GM03348 (cell line): ENCODE measurements around the gene WDR86.

ENCODE experiments used
- DNase-seq: peaks from one replicate; pipeline ENCODE4 v3.0.0; 2012; ENCODE audit warnings: low spot score

WDR86 gene

GRCh38 chr7:151439855-151440798 is 30.3 kb upstream of the WDR86 start, which contains the start of gene CRYGN:
TSS of gene CRYGN (minus strand) at chr7:151440141. CDS start at chr7:151439917, 224 bp downstream.
- no peak for DNase-seq

- DNase-seq = no peak
These were observed 29.2 kb upstream of the WDR86 start for GRCh38 chr7:151438864-151439601.

- DNase-seq = no peak
These were observed 28.2 kb upstream of the WDR86 start for GRCh38 chr7:151437866-151438516.

- DNase-seq = no peak
These were observed 27.3 kb upstream of the WDR86 start for GRCh38 chr7:151437159-151437553.

GRCh38 chr7:151436446-151437158 is 26.8 kb upstream of the WDR86 start:
- peak; percentile 48 for DNase-seq

GRCh38 chr7:151435971-151436370 is 26.1 kb upstream of the WDR86 start:
- DNase-seq = peak; percentile 7

GRCh38 chr7:151435103-151435916 is 25.5 kb upstream of the WDR86 start:
- DNase-seq = no peak

GRCh38 chr7:151434549-151434948 is 24.7 kb upstream of the WDR86 start:
- no peak for DNase-seq

GRCh38 chr7:151433721-151434400 is 24.0 kb upstream of the WDR86 start:
- DNase-seq = peak; percentile 4

GRCh38 chr7:151432658-151433521 is 23.1 kb upstream of the WDR86 start:
- DNase-seq = peak; percentile 26

GRCh38 chr7:151431768-151432311 is 22.0 kb upstream of the WDR86 start:
- peak; percentile 6 for DNase-seq

- peak; percentile 4 for DNase-seq
These were observed 21.5 kb upstream of the WDR86 start for GRCh38 chr7:151431281-151431767.

- DNase-seq = no peak
These were observed 20.8 kb upstream of the WDR86 start for GRCh38 chr7:151430391-151431205.

- no peak for DNase-seq
These were observed 19.9 kb upstream of the WDR86 start for GRCh38 chr7:151429560-151430331.

GRCh38 chr7:151429237-151429559 is 19.4 kb upstream of the WDR86 start:
- no peak for DNase-seq

GRCh38 chr7:151428378-151429236 is 18.8 kb upstream of the WDR86 start:
- DNase-seq = peak; percentile 48
